Erythroblast (primary cell): ENCODE data around the gene HAO1.

Experiments
- GATA1 ChIP-seq: IDR thresholded peaks from 2 replicates; pipeline ENCODE4 v1.6.1; 2011; ENCODE audit warnings: low read depth, mild to moderate bottlenecking, control low read depth, low read length, moderate library complexity
- POLR2A ChIP-seq: IDR thresholded peaks from 2 replicates; pipeline ENCODE4 v1.6.1; 2011; ENCODE audit warnings: mild to moderate bottlenecking, low read length

- TF ChIP-seq POLR2A (no peak), GATA1 (no peak)
Observed at GRCh38 chr20:7924692-7925091, 15.6 kb downstream of the HAO1 start.
